HG02973 (cell line): ENCODE measurements around the gene SCIN.

Source experiments
- ATAC-seq: cut with Tn5 transposase; IDR thresholded peaks from one replicate; pipeline ENCODE4 v1.9.1; 2021; ENCODE audit warnings: moderate library complexity; ENCODE audit not compliant: unreplicated experiment

SCIN gene

DNA sequence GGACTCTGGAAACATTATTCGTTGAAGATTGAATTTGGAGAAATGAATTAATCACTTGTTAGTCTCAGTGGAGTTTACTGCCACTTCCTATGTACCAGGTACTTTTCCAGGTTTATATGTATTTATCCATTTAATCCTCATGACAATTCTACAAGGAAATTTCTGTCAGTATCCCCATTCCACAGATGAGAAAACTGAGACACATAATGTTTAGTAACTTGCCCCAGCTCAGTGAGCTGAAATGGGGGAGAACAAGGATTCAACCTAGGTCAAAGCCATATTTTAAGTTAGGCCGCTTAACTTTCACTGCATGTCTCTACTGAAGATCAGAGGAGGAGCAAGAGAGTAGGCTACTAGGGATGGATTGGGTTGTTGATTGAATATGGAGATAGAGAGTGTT lies 4.6 kb upstream of the SCIN start:
- no peak for ATAC-seq

DNA sequence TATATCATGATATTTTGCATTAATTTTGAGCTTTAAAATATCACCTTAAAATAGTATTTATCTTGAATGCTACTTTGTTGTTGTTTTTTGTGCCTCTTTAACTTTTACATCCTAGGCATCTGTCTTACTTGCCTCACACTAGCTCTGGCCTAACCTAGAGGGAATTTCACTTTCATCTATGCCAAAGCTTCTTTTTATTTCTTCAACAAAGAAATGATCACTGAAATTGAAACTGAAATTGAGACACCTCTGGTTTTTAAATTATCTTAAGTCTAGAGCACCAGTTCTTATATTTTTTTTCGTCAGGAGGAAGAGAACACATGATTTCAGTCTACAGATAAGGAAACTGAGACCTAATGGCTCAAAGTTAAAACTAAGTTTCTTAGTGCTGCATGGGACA lies 3.5 kb upstream of the SCIN start:
- ATAC-seq: peak; percentile 80

DNA sequence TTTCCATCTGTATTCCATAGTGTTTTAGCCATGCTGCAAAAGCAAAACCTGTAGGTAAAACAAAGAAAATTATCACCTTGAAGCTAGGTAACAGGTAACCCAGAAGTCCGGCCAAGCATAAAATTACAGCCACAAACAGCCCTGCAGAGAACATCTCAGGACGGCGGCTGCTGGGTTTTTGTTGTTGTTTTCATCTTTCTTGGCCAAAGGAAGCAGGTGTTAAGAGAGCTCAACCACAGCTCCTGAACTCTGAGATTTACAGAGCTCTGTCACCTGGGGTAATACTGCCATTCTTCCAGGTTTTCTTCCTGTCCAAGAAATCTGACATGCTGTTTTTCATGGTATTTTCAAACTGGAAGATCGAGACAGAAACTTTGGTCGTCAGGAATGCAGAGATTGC lies 847 bp upstream of the SCIN start:
- no peak for ATAC-seq

DNA sequence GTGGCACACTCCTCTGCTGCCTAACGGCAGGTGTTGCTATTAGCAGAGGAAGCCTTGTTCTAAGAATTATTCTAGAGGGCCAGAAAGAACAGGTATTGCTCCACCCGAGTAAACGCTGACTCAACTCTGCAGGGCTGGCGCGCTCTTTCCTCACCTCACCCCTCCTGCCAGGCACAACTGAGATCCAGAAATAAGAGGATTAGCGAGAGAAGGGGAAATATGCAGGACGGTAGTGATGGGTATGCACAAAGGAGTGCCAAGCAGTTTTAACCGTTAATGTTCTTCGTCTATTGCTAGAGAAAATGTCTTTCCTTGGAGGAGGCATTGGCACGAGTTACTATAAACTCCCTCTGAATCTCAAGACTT lies 369 bp upstream of the SCIN start:
- ATAC-seq: no peak

DNA sequence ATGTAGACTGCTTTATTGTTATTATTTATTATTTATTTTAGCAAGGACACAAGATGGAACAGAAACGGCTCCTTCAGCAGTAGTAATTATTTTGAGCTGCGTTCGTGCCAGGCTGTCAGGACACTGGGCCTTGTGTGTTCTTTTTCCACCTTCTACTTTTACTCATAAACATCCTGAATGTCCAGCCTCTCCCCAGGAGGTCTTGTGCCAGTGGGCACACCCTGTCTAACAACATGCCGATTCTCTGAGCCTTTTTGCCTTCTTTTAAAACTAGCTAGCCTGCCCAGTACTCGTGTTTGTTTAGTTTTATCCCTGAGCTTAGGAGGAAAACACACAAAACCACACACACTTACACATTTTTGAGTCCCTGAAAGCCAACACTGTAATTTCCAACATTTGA lies 1.2 kb downstream of the SCIN start:
- ATAC-seq: no peak

DNA sequence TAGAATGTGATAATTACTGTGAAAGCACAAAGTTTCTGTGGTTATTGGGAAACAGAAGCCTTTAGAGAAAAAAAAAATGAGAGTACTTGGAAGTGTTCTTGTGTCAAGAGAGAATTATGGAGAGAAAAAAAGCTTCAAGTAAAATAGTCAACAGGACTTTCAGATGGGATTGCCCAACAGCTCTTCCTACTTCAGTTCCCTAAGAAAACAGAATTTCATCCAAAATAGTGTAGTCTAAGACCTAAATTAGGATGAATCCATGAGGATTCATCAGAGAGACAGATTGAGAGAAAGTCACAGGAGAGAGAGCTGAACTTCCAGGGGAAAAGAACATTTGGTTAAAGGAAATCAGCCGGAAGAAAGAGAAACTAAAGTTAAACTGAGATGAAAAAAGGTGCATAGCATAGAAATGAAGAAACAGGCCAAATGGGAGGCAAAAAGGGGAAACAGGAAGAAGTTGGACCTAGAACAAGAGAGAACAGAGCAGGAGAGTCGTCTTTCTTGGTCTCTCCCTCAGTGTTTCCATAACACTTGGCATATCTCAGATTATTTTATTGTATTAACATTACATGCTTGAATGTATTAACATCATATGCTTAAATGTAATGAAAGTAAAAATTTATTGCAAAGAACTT lies 2.5 kb downstream of the SCIN start:
- no peak for ATAC-seq

DNA sequence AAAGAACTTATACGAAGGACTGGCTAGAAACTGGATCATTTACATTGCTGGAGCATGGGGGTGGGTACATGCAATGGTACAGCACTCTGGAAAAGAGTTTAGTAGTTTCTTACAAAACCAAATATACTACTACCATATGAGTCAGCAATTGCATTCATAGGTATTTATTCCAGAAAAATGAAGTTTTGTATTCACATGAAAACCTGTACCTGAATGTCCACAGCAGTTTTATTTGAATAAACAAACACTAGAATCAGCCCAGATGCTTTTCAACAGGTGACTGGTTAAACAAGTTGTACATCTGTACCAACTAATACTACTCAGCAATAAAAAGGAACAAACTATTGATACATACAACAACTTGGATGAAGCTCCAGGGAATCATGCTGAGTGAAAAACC lies 3.4 kb downstream of the SCIN start:
- ATAC-seq: no peak

DNA sequence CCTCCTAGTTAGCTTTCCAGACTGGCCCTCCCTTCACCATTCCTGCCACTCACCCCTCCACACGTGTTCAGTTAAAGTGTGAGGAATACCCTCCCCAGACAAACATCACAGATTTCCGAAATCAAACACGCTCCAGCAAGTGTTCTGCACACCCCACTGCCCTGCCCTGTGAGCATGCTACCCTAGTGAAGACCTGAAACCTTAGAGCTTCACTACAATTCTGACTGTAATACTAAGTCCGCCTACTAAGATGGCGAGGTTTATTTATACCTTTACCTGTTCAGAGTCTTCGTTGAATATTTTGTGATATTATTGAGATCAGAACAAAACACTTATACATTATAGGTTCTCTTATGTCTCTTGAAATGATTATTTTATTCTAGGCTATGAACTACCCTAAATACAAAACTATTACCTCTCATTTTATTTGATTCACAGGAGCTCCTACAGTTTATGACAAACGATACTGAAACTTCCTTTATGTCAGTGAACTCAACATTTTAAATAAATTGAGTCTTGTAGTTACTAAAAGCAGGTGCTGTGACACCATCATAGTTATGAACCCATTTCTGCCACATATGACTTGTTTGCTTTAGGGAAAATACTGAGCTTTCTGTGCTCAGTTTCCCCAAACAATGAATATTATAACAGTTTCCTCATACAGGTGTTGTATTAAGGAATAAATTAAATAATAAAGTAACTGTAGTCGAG lies 8.6 kb downstream of the SCIN start:
- no peak for ATAC-seq

DNA sequence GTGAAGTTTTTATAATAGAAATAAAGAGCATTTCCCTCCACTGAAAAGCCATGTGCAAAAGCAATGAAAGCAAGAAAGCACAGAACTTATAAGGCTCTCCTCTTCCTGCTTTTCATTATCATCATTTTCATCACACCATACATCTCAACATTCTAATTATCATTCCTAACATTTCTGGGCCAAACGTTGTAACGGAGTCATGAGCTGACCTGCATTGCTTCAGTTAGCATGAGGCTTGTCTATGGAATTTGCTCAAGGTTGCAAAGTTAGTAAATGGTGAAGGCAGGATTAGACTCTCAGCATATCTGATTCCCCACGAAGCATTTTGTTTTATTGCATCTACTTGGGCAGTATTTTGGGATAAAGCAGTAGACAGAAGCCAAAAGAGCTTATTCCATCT lies 11.4 kb downstream of the SCIN start:
- no peak for ATAC-seq

DNA sequence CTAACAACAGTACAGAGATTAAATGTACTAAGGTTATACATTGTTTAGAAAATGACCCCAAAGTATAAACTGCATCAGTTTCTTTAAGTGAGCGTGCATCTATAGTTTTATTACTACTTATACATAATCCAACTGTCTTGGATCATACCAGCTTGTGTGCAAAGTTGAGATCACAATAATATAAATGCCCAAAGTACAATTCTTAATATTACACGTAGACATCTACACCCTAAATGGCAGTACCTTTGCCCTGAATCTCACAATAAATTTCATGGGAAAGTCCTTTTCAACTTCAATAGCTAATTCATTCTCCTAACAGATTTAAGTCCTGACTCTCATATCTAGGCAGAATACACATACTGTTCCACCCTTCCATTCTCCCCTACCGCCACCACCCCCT lies 11.8 kb downstream of the SCIN start:
- no peak for ATAC-seq

DNA sequence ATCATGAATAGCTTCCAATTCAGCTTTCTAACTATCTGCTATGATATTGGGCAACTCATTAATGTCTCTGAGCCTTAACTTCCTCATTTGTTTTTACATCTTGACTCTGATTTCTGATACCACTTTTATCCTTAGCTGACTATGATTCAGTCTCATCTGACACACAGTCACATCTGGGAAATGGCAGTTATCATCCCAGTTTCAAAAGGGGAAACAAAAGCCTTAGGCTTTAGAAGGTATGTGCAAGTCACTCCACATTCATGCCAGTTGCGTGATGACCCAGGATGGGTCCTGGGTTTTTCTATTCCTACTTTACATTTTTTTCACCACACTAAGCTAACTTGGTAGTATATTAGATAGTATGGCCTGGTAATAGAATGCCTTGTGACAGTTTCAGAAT lies 12.7 kb downstream of the SCIN start:
- ATAC-seq: no peak

DNA sequence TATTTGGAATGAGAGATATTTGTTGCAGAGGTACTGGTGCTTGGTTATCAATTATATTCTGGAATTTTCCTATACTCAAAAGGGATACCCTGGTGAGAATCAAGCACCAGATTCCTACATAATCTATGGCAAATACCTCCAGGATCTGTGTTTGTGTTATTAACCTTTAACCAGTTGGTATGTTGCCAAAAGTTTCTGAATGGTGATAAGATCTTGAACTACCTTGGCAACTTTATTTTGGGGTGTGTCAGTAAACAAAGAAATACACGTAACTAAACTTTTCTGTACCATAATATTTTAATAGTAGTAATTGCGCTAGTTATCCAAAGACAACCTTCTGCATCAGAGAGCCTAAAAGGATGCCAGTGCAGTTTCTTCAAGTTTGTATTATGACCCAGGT lies 13.4 kb downstream of the SCIN start:
- no peak for ATAC-seq

DNA sequence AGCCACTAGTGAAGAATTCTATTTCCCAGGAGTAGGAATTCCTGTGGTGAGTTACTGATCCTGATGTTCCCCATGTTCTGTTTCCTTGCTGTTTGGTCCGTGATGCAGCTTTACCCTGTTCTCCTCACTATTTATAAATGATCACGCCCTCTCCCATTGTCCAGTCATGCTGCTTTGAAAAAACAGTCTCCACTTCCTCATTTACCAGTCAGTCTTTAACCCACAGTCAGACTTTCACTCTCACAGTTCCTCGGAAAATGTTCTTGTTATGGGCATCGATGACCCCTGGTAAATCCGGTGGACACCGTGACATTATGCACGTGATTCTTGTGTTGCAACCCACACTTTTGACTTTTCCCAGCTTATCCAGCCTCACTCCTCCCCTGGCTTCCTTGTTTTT lies 14.4 kb downstream of the SCIN start:
- peak; percentile 99 for ATAC-seq

DNA sequence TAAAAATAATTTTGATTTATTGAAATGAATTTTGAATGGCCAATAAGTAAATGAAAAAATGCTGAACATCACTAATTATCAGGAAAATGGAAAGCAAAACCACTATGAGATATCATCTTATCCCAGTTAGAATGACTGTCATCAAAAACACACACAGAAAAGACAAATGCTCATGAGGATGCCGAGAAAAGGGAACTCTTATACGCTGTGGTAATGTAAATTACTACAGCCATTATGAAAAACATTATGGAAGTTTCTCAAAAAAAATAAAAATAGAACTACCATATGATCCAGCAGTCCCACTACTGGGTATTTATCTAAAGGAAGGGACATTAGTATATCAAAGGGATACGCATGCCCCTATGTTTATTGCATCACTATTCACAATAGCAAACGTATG lies 15.8 kb downstream of the SCIN start:
- ATAC-seq: no peak

DNA sequence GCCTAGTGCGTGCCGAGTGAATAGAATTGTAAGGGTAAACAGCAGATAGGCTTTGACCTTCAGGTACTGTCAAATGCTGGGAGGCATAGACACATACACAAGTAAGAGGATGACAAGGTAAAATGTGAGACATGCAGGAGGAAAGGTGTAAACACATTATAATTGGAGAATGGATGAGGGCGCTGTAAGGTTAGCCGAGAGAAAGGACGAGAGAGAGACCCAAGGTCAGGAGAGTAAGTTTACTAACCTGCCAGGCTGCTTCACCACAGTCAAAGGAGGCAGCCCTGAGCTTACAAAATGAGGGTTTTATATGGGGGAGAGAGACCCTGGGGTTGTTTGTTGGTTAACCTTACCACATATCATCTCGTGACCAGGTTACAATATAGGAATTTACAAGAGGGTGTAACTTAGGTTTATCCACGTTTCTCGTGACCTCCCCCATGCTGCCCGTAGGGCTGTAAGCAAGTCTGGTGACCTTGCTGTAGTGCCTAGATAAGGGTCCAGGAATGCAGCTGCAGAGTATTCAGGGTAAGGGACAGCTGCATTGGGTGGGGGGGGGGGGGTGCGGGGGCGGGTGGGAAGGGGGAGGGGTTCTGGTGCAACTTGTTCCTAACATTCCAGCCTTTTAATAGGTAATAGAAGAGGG lies 17.9 kb downstream of the SCIN start:
- ATAC-seq: no peak

DNA sequence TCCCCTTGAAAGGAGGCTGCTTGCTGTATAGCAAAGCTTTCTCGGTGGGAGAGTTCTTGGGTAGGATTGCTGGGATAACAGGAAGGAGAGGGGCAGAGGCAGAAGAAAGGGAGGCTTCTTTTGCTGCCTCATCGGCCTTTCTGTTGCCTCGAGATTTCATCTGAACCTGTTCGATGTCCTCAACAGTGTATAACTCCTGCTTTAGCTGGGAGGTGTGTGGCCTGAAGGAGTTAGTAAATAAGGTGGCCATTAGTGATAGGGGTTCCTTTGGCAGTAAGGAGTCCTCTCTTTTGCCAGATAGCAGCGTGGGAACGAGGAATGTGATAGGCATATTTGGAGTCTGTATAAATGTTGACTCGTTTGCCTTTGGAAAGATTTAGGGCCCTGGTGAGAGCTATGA lies 20.0 kb downstream of the SCIN start:
- no peak for ATAC-seq

DNA sequence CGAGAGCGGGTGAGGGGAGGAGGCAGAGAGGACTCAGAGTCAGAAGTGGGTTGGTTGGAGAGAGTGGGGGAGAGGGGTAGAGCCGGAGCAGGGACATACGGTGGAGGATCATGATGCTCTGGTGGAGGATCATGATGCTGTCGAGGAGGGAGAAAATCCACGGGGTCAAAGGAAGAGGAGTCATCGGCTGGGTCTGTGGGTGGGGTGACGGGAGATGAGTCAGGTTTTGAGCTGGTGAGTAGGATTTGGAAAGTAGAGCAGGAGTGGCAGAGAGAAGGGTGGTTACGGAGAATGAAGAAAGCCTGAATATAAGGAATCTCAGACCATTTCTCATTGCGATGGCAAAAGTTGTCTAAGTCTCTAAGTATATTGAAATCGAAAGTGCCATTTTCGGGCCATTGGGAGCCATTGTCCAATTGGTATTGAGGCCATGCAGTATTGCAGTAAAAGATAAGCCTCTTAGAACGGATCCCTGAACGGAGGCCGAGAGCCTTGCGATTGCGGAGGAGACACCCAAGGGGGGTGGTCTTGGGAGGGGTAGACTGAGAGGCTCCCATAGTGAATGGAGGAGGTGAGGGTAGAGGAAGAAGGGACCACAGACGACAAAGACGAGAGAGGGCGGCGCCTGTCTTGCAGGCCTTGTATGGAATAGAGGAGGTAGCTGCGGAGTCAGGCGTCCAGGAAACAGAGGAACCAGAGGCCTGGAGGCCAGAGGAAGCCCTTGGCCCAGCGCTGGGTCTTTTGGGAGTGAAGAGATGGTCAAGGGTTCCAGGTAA lies 23.8 kb downstream of the SCIN start:
- no peak for ATAC-seq

DNA sequence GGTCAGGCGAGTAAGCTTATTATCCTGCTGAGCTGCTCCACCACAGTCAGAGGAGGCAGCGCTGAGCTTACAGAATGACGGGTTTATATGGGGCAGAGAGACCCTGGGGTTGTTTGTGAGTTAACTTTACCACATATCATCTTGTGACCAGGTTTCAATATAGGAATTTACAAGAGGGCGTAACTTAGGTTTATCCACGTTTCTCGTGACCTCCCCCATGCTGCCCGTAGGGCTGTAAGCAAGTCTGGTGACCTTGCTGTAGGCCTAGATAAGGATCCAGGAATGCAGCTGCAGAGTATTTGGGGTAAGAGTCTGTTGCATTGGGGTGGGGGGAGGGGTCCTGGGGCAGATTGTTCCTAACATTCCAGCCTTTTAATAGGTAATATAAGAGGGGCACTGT lies 24.6 kb downstream of the SCIN start:
- ATAC-seq: no peak

DNA sequence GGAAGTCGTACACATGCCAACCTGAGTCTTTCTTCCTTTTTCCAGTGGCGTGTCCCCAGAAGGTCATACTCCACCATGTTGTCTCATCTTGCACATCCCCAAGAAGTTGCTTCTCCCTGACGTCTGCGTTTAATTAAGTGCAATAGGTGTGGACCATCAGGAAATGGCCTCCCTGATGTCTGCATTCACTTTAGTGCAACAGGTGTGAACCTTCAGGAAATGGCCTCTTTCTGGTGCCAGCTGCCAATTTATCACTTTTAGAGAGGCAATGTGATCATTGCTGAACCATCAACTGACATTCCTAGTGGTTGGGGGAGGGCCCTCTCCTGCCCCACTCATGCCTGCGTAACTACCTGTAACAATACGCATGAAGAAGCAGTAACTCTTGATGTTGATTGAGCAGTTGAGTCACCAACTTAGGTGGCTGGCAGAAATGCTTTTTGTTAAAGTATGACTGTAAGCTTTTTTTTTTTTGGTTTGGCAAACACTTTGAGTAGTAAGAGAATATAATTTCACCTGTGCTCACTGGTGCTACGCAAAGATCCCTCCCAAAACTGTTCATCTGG lies 25.8 kb downstream of the SCIN start:
- ATAC-seq: no peak

DNA sequence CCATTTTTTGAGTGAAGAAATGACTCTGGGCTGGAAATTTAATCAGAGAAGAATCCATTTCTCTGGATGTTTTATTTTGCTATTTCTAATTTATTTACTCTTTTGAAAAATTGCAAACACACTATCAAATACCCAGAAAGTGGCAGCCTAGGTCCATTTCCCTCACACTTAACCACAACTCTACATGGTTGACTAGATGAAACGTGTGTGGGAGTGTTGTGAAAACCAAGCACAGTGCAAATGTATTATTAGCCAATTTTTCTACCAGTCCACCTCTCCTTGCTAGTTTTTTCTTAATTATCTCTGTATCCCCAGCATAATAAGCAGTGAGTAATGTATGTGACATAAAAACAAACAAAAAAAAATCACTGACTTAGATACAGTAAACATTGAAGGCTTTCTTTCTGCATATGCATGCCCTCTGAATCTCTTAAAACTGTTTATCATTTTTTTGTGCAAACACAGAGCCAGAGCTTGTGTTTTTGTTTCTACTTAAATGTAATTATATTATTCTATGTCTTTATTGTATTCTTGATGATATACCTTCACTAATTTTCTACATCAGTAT lies 30.9 kb downstream of the SCIN start:
- ATAC-seq: peak; percentile 96

DNA sequence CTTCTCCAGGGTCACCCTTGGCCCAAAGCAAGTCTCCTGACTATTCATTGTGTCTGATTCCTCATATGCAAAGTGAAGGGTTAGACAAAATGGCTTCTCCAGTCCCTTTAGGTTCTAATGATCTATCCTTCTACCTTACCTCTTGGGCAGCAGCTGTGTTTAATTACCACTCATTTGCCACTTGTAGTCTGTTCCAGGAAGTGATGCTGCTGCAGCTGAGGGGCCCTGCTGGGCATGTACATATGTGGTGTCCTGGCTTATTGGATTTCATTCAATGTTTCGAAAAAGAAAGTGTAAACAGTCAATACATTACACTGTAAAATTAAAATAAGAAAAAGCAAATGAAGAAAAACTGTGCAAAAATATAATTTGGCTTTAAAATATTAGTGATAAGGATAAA lies 36.6 kb downstream of the SCIN start:
- ATAC-seq: no peak
